GM12872 (cell line): Measurements from ENCODE around the gene HSD11B2.

Experiments used
- CTCF ChIP-seq: IDR thresholded peaks from 3 replicates; pipeline ENCODE4 v1.5.1; 2011; ENCODE audit warnings: low read depth, mild to moderate bottlenecking, low read length, moderate library complexity; ENCODE audit not compliant: insufficient read depth

Gene HSD11B2

GRCh38 chr16:67442581-67443255, 11.8 kb downstream of the HSD11B2 start:
- TF ChIP-seq CTCF = no peak

GRCh38 chr16:67443265-67443664, 12.3 kb downstream of the HSD11B2 start:
- no peak for TF ChIP-seq CTCF

- no peak for TF ChIP-seq CTCF
Measured at GRCh38 chr16:67444259-67445125, 13.6 kb downstream of the HSD11B2 start.

GRCh38 chr16:67445126-67445426, 14.2 kb downstream of the HSD11B2 start:
- TF ChIP-seq CTCF = no peak

GRCh38 chr16:67445441-67445912, 14.6 kb downstream of the HSD11B2 start:
- TF ChIP-seq CTCF = no peak

- TF ChIP-seq CTCF = no peak
Measured at GRCh38 chr16:67445913-67446907, 15.3 kb downstream of the HSD11B2 start.
